GM12878 (cell line): ENCODE data around the gene RPS3. TPM values are rescaled to one million over a fixed set of nuclear protein-coding genes. Genes with fewer than 3 reads are reported as not detected.

ENCODE experiments used
- ATF7 ChIP-seq: fragments of 450-650 bp; IDR thresholded peaks from 2 replicates; pipeline ENCODE4 v1.6.1; 2016; ENCODE audit warnings: low read depth, mild to moderate bottlenecking
- BACH1 ChIP-seq: fragments of 450-650 bp; IDR thresholded peaks from 2 replicates; pipeline ENCODE4 v1.6.1; 2017; ENCODE audit warnings: mild to moderate bottlenecking, borderline replicate concordance
- E4F1 ChIP-seq: fragments of 450-650 bp; IDR thresholded peaks from 2 replicates; pipeline ENCODE4 v1.6.1; 2018; ENCODE audit warnings: borderline replicate concordance, mild to moderate bottlenecking; ENCODE audit not compliant: partially characterized antibody
- EED ChIP-seq: sonication (generic); IDR thresholded peaks from 2 replicates; pipeline ENCODE4 v1.6.1; 2016; ENCODE audit warnings: antibody characterized with exemption, low read depth
- EGR1 ChIP-seq, 2 experiments: IDR thresholded peaks; 1 replicate in 1 of 2; 2 replicates in 1 of 2; pipeline ENCODE4 v1.6.1; 2011 to 2012; ENCODE audit warnings: low read depth in 2 of 2, low read length in 2 of 2, borderline replicate concordance in 1 of 2, mild to moderate bottlenecking in 1 of 2, moderate library complexity in 1 of 2
- IKZF1 ChIP-seq: fragments of 450-650 bp; conservative IDR thresholded peaks from 2 replicates; pipeline ENCODE4 v1.6.1; 2017; ENCODE audit warnings: antibody characterized with exemption, mild to moderate bottlenecking
- MAX ChIP-seq: IDR thresholded peaks from 2 replicates; pipeline ENCODE4 v1.6.1; 2012; ENCODE audit warnings: low read depth, low read length, improper control_type of control experiment
- MEF2B ChIP-seq: fragments of 450-650 bp; IDR thresholded peaks from 2 replicates; pipeline ENCODE4 v1.6.1; 2018; ENCODE audit warnings: mild to moderate bottlenecking, moderate library complexity; ENCODE audit not compliant: partially characterized antibody, poor library complexity, severe bottlenecking
- NFXL1 ChIP-seq: fragments of 450-650 bp; IDR thresholded peaks from 2 replicates; pipeline ENCODE4 v1.6.1; 2017; ENCODE audit warnings: antibody characterized with exemption, mild to moderate bottlenecking, borderline replicate concordance
- PAX5 ChIP-seq: IDR thresholded peaks from 2 replicates; pipeline ENCODE4 v1.6.1; 2011; ENCODE audit warnings: low read depth, low read length, borderline replicate concordance
- POLR2A ChIP-seq: IDR thresholded peaks from 2 replicates; pipeline ENCODE4 v1.6.1; 2011; ENCODE audit warnings: low read depth, mild to moderate bottlenecking, low read length
- RELA ChIP-seq: fragments of 450-650 bp; IDR thresholded peaks from 2 replicates; pipeline ENCODE4 v1.8.0; 2014; ENCODE audit warnings: borderline replicate concordance; ENCODE audit not compliant: partially characterized antibody
- RELB ChIP-seq: fragments of 450-650 bp; IDR thresholded peaks from 2 replicates; pipeline ENCODE4 v1.6.1; 2017; ENCODE audit warnings: low read depth, mild to moderate bottlenecking, moderate library complexity
- YY1 ChIP-seq: IDR thresholded peaks from 2 replicates; pipeline ENCODE4 v1.6.1; 2011; ENCODE audit warnings: low read depth, mild to moderate bottlenecking, low read length
- ZNF217 ChIP-seq: fragments of 450-650 bp; IDR thresholded peaks from 2 replicates; pipeline ENCODE4 v1.6.1; 2017; ENCODE audit warnings: antibody characterized with exemption, mild to moderate bottlenecking
- polyA plus RNA-seq, 11 experiments: library from polyadenylated mRNA; depleted of rRNA in 4 of 11; unstranded in 6 of 11; stranded (reverse) in 5 of 11; fragments of >200 nt; fragmentation: Nextera tagmentation in 4 of 11; fragmentation: Illumina TruSeq in 1 of 11; extraction: Ambion mirVana in 4 of 11; extraction: Trizol in 1 of 11; gene quantifications; 1 replicate in 1 of 11; 2 replicates in 10 of 11; pipeline versions ENCODE4 v1.2.1 to v1.2.3, GENCODE V29; 2011 to 2016; ENCODE audit warnings: inconsistent platforms in 2 of 11, missing spikeins in 2 of 11, low read depth in 1 of 11
- total RNA-seq, 4 experiments: library from RNA; depleted of rRNA in 3 of 4; stranded (reverse); fragments of >200 nt in 3 of 4; fragmentation: Illumina TruSeq in 1 of 4; extraction: Trizol in 1 of 4; gene quantifications; 2 replicates each; pipeline versions ENCODE4 v1.2.1 to v1.2.3, GENCODE V29; 2013 to 2021

RPS3 gene
- total and polyA plus RNA-seq, 10 of the 15 experiments (the other 5 are each of a cell fraction or from before 2014, with no cell fraction given): 2,127 to 9,556 (median 4,327) TPM

- TF ChIP-seq E4F1: no peak
- TF ChIP-seq RELA: no peak
- TF ChIP-seq NFXL1: no peak
- no peak for TF ChIP-seq PAX5
- no peak for TF ChIP-seq YY1
- no peak for TF ChIP-seq IKZF1
- TF ChIP-seq EGR1 (IDR thresholded peaks at IDR 0.05; ENCODE audit: borderline replicate concordance in 1 of 2, low read depth in 2 of 2, low read length in 2 of 2): no peak
- TF ChIP-seq POLR2A: no peak
- no peak for TF ChIP-seq MEF2B
- no peak for TF ChIP-seq MAX
- no peak for TF ChIP-seq RELB
- TF ChIP-seq EED: no peak
- TF ChIP-seq ZNF217: no peak
- no peak for TF ChIP-seq ATF7
- no peak for TF ChIP-seq BACH1
- TF ChIP-seq, all 136 proteins: peak for 0
Measured at GRCh38 chr11:75374646-75375045, 24.7 kb upstream of the RPS3 start (continued).
